Activated CD4-positive, alpha-beta memory T cell treated with anti-CD3 and anti-CD28 coated beads, Interleukin-2, amount 10 ng/mL, durations not matched to agents 7 days and 5 days (primary cell): ENCODE measurements around the gene GALNTL6. TPM values are rescaled to one million over a fixed set of nuclear protein-coding genes. Genes with fewer than 3 reads are reported as not detected.
"Not testable (repeated sequence)": the region's sequence is repeated elsewhere in the genome, so short reads cannot be mapped to it uniquely, and the experiment has no call there.

Experiments
- CTCF ChIA-PET: fragments of 350-600 bp; sonication (Branson Sonifier 250); formaldehyde crosslinking; loops from one replicate; lab custom pipeline; 2021; ENCODE audit warnings: antibody characterized with exemption, inconsistent platforms; lab: Charles Lee
- POLR2A ChIA-PET: fragments of 350-600 bp; sonication (Branson Sonifier 250); formaldehyde crosslinking; loops from one replicate; lab custom pipeline; 2021; ENCODE audit warnings: antibody characterized with exemption; lab: Charles Lee
- DNase-seq: peaks from one replicate; pipeline ENCODE4 v3.0.0-alpha.2; 2020
- H3K27ac Mint-ChIP-seq: one replicate; pipeline ENCODE4 v1.8.0; 2021; ENCODE audit warnings: mild to moderate bottlenecking, mixed read lengths
- H3K27me3 Mint-ChIP-seq: one replicate; pipeline ENCODE4 v1.8.0; 2021; ENCODE audit warnings: mixed read lengths
- H3K36me3 Mint-ChIP-seq: one replicate; pipeline ENCODE4 v1.8.0; 2021; ENCODE audit warnings: low read depth, mixed read lengths
- H3K4me1 Mint-ChIP-seq: one replicate; pipeline ENCODE4 v1.8.0; 2021; ENCODE audit warnings: mixed read lengths
- H3K4me3 Mint-ChIP-seq: one replicate; pipeline ENCODE4 v1.8.0; 2021; ENCODE audit warnings: mild to moderate bottlenecking, mixed read lengths
- H3K9me3 Mint-ChIP-seq: one replicate; pipeline ENCODE4 v1.8.0; 2021; ENCODE audit warnings: mixed read lengths
- total RNA-seq, 2 experiments: library from RNA; stranded (reverse); gene quantifications; one replicate each; pipeline ENCODE4 v1.2.3, GENCODE V29; 2021

The GALNTL6 gene
- total RNA-seq, 2 experiments from 2014 or later: not detected

- Mint-ChIP-seq H3K27me3 (no peaks in the 10 kb centered on the region), H3K4me1 (no peaks in the 10 kb centered on the region), H3K27ac (no peak overlapping the region), H3K4me3 (no peak overlapping the region), H3K9me3 (no peaks in the 10 kb centered on the region), H3K36me3 (no peaks in the 10 kb centered on the region)
- ChIA-PET POLR2A (no interaction called here), CTCF (no interaction called here)
- no peak for DNase-seq
These were observed 964.7 kb downstream of the GALNTL6 start for GRCh38 chr4:172777729-172778431.

GRCh38 chr4:172778583-172778982 is 965.4 kb downstream of the GALNTL6 start:
- ChIA-PET CTCF (no interaction called here), POLR2A (no interaction called here)
- H3K9me3 Mint-ChIP-seq: no peaks in the 10 kb centered on the region
- no peaks in the 10 kb centered on the region for H3K4me1 Mint-ChIP-seq
- no peak for DNase-seq
- H3K36me3 Mint-ChIP-seq: no peaks in the 10 kb centered on the region
- no peak overlapping the region for H3K4me3 Mint-ChIP-seq
- no peak overlapping the region for H3K27ac Mint-ChIP-seq
- no peaks in the 10 kb centered on the region for H3K27me3 Mint-ChIP-seq

GRCh38 chr4:172780566-172781081 is 967.4 kb downstream of the GALNTL6 start:
- no peaks in the 10 kb centered on the region for H3K36me3 Mint-ChIP-seq
- no peak for DNase-seq
- H3K4me1 Mint-ChIP-seq: no peaks in the 10 kb centered on the region
- ChIA-PET POLR2A (no interaction called here), CTCF (no interaction called here)
- no peak overlapping the region for H3K4me3 Mint-ChIP-seq
- no peaks in the 10 kb centered on the region for H3K27me3 Mint-ChIP-seq
- H3K9me3 Mint-ChIP-seq: no peaks in the 10 kb centered on the region
- no peak overlapping the region for H3K27ac Mint-ChIP-seq

- Mint-ChIP-seq H3K36me3 (no peaks in the 10 kb centered on the region), H3K27ac (no peak overlapping the region), H3K9me3 (no peaks in the 10 kb centered on the region), H3K4me1 (no peaks in the 10 kb centered on the region), H3K4me3 (no peak overlapping the region), H3K27me3 (no peaks in the 10 kb centered on the region)
- CTCF ChIA-PET: no interaction called here
- POLR2A ChIA-PET: no interaction called here
- no peak for DNase-seq
These were observed 972.4 kb downstream of the GALNTL6 start for GRCh38 chr4:172785613-172786012.

GRCh38 chr4:172786039-172786792 is 973.0 kb downstream of the GALNTL6 start:
- Mint-ChIP-seq H3K9me3 (no peaks in the 10 kb centered on the region), H3K27me3 (no peaks in the 10 kb centered on the region), H3K36me3 (no peaks in the 10 kb centered on the region), H3K4me1 (no peaks in the 10 kb centered on the region), H3K27ac (no peak overlapping the region), H3K4me3 (no peak overlapping the region)
- ChIA-PET CTCF (no interaction called here), POLR2A (no interaction called here)
- DNase-seq: no peak

- Mint-ChIP-seq H3K9me3 (no peaks in the 10 kb centered on the region), H3K36me3 (no peaks in the 10 kb centered on the region), H3K4me1 (no peaks in the 10 kb centered on the region), H3K27me3 (no peaks in the 10 kb centered on the region), H3K4me3 (no peak overlapping the region), H3K27ac (no peak overlapping the region)
- DNase-seq: no peak
- POLR2A ChIA-PET: no interaction called here
- CTCF ChIA-PET: no interaction called here
These were observed 973.9 kb downstream of the GALNTL6 start for GRCh38 chr4:172787111-172787510.

GRCh38 chr4:172791841-172792240 is 978.6 kb downstream of the GALNTL6 start:
- CTCF ChIA-PET: no interaction called here
- Mint-ChIP-seq H3K27me3 (no peaks in the 10 kb centered on the region), H3K4me1 (no peaks in the 10 kb centered on the region), H3K27ac (no peak overlapping the region), H3K4me3 (no peak overlapping the region), H3K9me3 (no peaks in the 10 kb centered on the region), H3K36me3 (no peaks in the 10 kb centered on the region)
- DNase-seq: no peak
- POLR2A ChIA-PET: no interaction called here

- POLR2A ChIA-PET: no interaction called here
- Mint-ChIP-seq H3K27ac (no peak overlapping the region), H3K4me1 (no peaks in the 10 kb centered on the region), H3K36me3 (no peaks in the 10 kb centered on the region), H3K9me3 (no peaks in the 10 kb centered on the region), H3K4me3 (no peak overlapping the region), H3K27me3 (no peaks in the 10 kb centered on the region)
- CTCF ChIA-PET: no interaction called here
- DNase-seq: no peak
These were observed 980.5 kb downstream of the GALNTL6 start for GRCh38 chr4:172793565-172794306.

GRCh38 chr4:172794307-172794703 is 981.1 kb downstream of the GALNTL6 start:
- Mint-ChIP-seq H3K4me3 (no peak overlapping the region), H3K27ac (no peak overlapping the region), H3K36me3 (no peaks in the 10 kb centered on the region), H3K4me1 (no peaks in the 10 kb centered on the region), H3K27me3 (no peaks in the 10 kb centered on the region), H3K9me3 (no peaks in the 10 kb centered on the region)
- ChIA-PET POLR2A (no interaction called here), CTCF (no interaction called here)
- no peak for DNase-seq

GRCh38 chr4:172797281-172797680 is 984.1 kb downstream of the GALNTL6 start:
- H3K4me3 Mint-ChIP-seq, H3K27ac Mint-ChIP-seq, H3K27me3 Mint-ChIP-seq, H3K4me1 Mint-ChIP-seq, DNase-seq, CTCF ChIA-PET, H3K36me3 Mint-ChIP-seq, POLR2A ChIA-PET, H3K9me3 Mint-ChIP-seq: not testable (repeated sequence)

GRCh38 chr4:172802032-172802431 is 988.8 kb downstream of the GALNTL6 start:
- no peaks in the 10 kb centered on the region for H3K9me3 Mint-ChIP-seq
- no peaks in the 10 kb centered on the region for H3K27me3 Mint-ChIP-seq
- POLR2A ChIA-PET: no interaction called here
- H3K4me3 Mint-ChIP-seq: no peak overlapping the region
- no peaks in the 10 kb centered on the region for H3K4me1 Mint-ChIP-seq
- CTCF ChIA-PET: no interaction called here
- H3K36me3 Mint-ChIP-seq: no peaks in the 10 kb centered on the region
- H3K27ac Mint-ChIP-seq: no peak overlapping the region
- no peak for DNase-seq

- Mint-ChIP-seq H3K27me3 (no peaks in the 10 kb centered on the region), H3K9me3 (no peaks in the 10 kb centered on the region), H3K4me1 (no peaks in the 10 kb centered on the region), H3K4me3 (no peak overlapping the region), H3K27ac (no peak overlapping the region), H3K36me3 (no peaks in the 10 kb centered on the region)
- ChIA-PET CTCF (no interaction called here), POLR2A (no interaction called here)
- DNase-seq: no peak
These were observed 993.6 kb downstream of the GALNTL6 start for GRCh38 chr4:172806841-172807240.

- H3K27me3 Mint-ChIP-seq: no peaks in the 10 kb centered on the region
These were observed 995.0 kb downstream of the GALNTL6 start for GRCh38 chr4:172808196-172808595.

More at GRCh38 chr4:172808196-172808595, 995.0 kb downstream of the GALNTL6 start:
- ChIA-PET CTCF (no interaction called here), POLR2A (no interaction called here)
- H3K27ac Mint-ChIP-seq: no peak overlapping the region
- H3K4me3 Mint-ChIP-seq: no peak overlapping the region
- no peaks in the 10 kb centered on the region for H3K9me3 Mint-ChIP-seq
- H3K4me1 Mint-ChIP-seq: no peaks in the 10 kb centered on the region
- DNase-seq: no peak
- no peaks in the 10 kb centered on the region for H3K36me3 Mint-ChIP-seq
